NCI-H446 (cell line): ENCODE results near the gene RGS10.

Experiments
- DNase-seq, 2 experiments: peaks; one replicate each; lab custom pipeline; 2025; lab: John Stamatoyannopoulos, UW

The RGS10 gene

DNA sequence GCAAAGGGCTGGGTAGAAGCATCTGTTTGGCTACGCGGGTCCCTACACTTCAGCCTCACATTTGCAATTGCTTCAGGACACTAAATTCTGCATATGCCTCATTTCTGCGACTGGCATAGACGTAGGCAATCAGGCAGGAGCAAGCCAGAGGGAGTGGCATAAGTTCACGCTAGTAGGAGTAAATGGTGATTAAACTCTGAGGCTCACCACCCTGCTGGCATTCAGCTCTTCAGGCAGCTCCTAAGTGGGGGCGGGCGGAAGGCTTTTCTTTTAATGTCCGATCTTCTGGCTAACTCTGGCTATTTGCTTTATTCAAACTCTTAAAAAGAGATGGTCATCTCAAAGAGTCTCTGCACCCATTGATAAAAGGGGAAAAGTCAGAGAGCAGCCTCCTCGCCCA is 45.3 kb downstream of the RGS10 start:
- DNase-seq: no peak

DNA sequence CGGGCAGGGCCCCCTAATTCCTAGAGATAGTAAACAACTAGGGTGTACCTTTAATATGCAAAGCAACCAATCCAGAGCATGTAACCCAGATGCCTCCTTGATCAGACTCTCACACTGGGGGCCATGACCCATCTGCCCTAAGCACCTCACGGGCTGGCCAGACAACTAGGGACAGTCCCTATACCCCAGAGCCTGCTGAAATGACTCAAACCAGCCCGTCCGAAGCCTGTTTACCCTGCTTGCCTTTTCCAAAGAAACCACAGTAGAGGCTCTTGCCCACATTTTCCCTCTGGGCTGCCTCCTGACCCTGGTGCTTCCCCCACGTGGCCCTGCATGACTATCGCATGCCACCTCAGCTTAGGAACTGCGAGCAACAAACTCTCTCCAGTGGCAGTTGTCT is 46.2 kb downstream of the RGS10 start:
- no peak for DNase-seq

DNA sequence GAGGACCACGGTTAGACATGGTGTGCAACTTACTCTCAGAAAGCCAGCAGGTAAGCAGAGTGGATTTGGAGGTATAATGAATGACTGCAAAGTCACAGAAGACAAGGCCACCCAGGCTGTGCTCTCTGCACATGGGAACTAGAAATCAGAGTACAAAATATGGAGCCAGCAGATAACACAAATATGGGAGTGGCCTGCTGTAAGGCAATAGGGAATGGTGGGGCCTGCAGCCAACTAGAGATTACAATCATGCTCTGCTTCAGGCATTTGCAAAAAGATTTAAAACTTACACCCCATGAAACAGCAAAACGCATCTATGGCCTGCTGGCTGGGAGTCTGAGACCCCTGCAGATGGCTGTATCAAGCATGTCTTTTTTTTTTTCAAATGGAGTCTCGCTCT is 47.0 kb downstream of the RGS10 start:
- DNase-seq: no peak

DNA sequence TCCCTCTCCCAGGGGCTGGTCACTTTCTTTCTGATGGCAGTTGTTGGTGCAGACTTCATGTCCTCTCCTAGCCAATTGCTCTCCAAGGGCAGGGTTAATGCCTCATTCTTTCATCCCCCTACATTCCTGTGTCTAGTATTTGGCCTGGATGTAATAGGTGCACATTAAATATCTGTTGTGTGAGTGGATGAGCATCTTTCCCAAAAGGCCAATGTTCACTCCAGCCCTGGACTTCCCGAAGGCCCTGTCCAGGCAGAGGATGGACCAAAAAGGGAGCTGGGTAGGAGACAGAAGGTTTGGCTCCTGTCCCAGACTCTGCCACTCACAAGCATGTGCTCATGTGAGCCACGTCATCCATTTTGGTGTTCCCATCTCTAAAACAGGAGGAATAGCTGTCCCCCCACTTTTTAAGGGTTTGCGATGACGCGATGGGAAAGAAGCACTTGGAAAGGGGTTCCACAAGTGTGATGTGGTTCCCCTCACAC is 47.5 kb downstream of the RGS10 start:
- no peak for DNase-seq

DNA sequence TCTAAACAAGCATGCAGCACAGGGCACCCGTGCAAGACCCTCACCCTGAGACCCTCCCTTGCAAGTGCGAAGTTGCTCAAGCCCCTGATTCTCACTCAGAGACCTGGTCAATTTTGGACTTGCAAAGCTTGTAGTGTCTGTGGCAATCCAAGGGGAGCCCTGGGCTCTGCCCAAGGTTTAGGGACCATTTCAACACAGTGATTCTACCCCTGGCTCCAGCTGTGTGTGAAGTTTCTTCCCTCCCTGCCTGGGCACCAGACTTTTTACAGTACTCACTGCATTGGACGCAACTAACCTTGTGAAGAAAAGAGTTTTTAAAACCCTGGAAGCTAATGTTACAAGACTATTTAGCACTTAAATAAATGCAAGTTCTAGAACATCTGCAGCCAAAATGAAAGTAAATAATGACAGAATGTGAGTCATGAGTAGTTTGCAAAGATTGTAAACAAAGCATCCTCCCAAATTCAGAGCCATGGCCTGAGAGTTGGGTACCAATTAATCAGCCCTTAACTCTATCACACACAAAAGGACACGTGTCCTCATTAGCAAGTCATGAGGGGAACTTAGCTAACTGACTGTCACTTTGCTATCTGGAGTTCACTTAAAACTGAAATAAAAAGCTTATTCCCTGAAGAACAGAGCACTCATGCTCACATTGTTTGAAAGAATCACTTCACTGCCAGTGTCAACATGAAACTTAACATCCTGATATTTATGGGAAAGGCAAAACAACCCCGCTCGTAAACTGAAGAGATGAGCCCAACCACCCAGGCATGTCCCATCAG is 48.1 kb downstream of the RGS10 start:
- DNase-seq: no peak

DNA sequence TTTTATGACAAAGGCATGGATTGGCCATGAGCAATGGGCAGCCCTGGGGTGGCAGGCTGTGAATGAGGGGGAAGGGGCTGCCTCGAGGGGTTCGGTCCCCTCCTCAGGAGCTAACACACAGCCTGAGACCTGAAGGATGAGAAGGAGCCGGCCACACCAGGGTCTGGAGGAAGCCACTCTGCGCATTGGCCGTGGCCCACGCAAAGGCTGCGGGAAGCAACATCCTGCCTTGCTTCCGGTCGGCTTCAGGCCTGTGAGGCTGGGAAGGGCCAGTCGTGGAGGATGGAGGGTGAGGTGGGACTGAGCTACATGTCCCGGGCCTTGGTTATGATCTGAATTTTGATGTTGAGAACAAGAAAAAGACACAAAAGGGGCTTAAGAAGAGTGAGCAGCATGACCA is 49.4 kb downstream of the RGS10 start:
- DNase-seq: no peak

DNA sequence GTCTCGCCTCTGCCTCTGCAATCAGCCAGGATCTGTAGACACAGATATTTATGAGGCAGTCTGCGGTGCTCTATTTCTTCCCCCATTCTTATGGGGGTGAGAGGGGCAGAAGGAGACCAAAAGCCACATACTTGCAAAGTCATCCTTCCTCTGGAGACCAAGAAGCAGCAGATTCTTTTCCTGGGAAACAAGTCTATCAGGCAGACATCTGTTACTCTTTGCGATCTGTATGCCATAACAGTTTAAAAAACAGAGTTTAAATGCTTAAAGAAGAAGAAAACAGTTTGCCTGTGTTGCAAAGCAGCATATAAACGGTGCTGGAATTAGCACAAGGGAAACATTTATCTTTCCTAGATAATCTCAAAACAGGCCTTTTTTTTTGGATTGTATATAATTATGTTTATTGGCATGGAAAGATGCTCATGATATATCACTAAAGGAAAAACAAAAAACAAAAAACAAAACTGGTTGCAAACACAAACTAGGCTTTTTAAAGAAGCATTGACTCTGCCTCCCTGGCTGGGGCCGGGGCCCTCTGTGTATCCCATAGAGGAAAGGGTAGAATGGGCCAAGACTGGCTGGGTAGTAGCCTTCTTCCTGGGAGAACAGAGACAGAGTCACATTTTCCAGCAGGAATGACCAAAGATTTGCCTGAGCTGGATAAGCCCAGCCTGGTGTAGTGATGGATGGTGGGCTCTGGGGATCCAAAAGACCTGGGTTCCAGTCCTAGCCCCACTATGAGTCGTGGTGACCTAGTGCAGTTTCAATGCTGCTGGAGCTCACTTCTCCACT is 50.4 kb downstream of the RGS10 start:
- no peak for DNase-seq

DNA sequence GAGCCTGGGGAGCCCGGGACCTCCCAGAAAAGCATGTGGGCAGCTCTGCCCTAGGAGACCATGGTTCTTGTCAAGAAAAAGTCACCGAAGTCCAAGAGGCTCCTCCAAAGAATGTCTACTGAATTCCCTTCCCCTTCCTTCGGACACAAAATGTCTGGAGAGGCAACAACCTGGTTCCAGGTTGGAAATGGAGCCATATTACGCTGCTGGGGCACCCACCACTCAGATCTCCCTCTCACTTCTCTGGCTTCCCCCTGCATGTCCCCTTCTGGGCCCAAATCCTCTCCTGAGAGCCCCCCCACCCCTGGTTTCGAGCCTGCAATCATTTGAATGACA is 52.6 kb downstream of the RGS10 start:
- DNase-seq: no peak

DNA sequence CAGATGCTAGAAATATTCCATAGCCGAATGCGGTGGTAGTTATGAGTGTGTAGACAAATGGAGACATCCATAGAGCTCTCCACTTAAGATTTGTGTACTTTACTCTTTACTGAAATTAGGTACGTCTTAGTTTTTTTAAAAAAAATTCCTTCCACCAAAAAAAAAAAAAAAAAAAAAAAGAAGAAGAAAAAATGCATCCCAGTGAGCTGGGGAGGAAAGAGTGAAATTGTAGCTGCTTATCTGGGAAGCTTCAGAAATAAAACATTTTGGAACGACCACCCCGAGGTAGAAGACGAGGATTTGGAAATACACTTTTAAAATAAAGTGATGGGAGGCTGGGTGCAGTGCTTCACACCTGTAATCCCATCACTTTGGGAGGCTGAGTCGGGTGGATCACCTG is 53.8 kb downstream of the RGS10 start:
- no peak for DNase-seq

DNA sequence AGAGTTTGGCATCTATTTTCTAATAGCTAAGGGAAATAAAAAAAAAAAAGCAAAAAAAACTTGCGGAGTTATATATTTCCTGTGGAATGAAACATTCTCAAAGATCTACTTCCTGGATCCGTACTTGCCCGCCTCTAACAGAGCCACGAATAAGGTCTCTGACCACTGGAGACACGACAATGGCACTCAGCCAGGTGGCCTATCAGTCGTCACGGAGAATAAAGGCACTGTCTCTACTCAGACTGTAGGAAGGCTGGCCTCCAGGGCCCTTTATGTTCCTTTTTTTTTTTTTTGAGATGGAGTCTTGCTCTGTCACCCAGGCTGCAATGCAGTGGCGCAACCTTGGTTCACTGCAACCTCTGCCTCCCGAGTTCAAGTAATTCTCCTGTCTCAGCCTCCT is 58.7 kb downstream of the RGS10 start:
- DNase-seq: no peak

DNA sequence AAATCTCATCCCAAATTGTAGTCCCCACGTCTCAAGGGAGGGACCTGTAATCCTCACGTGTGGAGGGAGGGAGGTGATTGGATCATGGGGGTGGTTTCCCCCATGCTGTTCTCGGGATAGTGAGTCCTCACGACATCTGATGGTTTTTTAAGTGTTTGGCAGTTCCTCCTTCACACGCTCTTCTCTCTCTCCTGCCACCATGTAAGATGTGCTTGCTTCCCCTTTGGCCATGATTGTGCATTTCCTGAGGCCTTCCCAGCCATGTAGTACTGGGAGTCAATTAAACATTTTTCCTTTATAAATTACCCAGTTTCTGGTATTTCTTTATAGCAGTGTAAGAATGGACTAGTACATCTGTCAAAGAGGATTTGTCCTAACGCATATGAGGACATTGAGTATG is 59.5 kb downstream of the RGS10 start:
- no peak for DNase-seq

DNA sequence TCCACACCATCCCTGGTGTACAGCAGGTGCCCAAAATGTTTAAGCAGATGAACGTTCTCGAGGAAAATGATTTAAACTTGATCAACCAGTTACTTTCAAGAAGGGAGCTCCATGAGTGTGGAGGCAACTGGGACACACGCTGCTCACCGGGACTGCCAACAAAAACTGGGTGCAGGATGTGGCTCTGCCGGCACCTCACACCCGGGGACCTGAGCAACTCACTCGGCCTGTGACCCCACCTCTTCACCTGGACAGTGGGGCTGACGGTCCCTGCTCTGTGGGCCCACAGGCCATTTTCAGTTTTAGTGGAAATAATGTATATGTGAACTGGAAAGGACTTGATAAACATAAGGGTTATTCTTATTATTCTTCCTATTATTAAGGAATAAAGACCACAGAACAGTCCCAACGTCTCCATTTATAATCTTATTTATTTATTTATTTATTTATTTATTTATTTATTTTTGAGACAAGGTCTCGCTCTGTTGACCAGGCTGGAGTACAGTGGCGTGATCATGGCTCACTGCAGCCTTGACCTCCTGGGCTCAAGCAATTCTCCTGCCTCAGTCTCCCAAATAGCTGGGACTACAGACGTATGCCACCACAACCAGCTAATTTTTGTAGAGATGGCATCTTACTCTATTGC is 60.6 kb downstream of the RGS10 start:
- no peak for DNase-seq

DNA sequence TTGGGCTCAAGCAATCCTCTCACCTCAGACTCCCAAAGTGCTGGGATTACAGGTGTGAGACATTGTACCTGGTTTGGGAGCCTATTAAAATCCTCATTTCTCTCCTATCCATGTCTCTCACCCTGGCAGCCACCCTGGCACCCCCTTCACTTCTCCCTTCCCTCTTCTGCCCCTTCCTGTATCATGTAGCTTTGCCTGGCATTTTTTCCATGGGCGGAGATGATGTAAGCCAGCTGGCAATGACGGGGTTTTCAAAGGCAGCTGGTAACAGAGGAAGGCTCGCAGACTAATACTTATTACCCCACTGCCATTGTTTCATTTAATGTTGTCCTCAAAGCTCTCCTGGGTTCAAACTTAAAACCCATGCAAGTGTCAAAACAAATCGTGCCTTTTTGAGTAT is 61.9 kb downstream of the RGS10 start:
- DNase-seq: no peak

DNA sequence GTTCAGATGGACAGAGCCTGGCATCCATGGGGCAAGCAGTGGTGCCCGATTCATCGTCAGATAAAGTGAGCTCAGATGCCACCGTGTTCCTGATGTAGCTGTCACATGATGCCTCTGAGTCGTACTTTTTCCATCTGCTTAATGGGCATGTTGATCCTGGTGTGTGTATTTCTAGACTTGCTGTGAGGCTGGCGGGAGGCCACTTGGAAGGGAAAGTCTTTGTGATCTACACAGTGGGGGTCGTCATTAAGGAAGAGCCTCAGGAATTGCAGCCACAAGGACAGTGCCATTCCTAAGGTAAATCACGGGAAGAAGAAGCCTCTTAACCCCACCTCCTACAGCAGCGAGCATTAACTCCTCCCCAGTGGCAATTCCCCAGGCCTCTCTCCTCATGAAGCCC is 63.0 kb downstream of the RGS10 start:
- DNase-seq: no peak

DNA sequence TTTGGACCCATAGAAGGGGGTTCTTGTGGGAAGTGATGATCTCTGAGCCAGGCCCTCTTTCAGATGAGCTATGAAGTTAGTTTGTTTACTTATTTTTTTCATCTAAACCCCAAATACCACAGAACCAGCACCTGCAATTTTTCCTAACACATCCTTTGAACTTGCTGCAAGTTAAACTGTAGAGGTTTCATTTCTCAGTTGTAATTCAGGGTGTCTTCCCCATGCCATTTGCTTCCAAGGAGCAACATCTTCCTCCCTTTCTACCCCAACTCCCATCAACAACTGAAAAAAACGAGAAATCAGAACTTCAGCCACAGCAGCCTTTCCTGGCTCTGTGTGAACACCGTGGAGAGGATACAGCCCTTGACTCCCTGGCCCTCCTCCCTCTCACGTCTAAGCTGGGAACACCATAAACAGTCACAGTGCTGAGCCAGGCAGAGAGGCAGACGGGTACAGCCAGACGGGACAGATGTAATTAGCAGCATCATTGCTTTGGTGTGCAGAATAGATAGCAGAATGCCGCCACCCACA is 63.6 kb downstream of the RGS10 start:
- DNase-seq: peak in 1 of 2 experiments; percentile 12

DNA sequence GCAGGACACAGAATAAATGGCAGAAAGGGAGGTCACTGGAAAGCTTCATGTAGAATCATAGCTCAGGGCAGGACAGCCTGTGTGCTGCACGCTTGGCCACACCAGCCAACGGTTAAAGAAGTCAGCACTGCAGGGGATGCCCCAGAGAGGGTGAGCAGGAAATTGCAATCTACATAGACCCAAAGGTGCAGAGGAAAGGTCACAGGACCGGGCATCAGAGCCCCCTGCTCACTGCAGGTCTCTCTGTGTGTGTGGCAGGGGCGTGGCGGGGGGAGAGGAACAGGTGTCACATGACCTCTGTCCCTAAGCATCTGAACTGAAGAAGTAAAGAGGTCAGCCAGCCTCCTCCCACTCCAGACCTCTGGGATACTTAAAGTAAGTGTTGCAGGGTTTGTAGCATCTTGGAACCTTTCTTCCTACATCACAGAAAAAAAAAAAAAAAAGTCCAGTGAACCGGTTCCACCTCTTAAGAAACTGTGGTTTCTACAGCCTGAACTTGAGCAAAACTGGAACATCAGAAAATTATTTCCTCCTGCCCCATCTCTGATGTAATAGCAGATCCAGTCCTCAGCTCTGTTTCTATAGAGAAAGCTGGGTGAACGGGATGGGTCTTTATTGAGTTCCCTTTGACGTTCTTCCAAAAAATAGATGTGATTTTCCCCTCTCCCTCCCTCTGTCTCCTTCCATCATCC is 64.3 kb downstream of the RGS10 start:
- no peak for DNase-seq

DNA sequence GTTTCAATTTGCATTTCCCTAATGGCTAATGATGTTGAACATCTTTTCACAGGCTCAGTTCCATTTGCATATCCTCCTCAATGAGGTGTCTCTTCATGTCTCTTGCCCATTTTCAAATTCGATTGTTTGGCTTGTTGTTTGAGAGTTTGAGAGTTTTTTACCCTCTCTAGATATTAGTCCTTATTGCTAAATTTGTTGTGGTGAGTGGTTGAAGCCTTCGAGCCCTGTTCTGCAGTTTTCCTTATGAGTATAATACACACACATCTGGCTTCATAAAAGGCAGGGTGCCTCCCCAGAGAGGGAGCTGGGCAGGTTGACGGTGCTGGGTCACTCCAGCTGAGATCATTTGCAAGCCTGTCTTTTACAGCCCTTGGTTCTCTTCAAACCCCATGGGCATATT is 65.1 kb downstream of the RGS10 start:
- no peak for DNase-seq

DNA sequence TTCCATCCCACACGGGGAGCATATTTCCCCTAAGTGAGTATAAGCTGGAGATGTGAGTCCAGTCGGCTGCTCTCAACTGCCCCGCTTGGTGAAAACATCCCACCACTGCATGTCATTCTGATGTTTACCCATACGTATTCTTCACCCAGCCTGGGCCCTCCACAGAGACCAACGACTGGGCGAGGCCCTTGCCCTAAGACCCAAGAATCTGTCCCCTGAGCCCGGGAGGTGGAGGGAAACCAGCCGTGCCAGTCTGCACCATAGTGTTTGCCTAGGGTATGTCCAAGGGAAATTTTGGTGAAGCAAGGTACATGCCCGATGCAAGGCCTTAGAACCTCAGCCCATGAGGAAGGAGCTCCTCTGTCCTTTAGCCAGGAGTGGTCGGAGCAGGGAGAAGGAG is 67.9 kb downstream of the RGS10 start:
- DNase-seq: no peak

DNA sequence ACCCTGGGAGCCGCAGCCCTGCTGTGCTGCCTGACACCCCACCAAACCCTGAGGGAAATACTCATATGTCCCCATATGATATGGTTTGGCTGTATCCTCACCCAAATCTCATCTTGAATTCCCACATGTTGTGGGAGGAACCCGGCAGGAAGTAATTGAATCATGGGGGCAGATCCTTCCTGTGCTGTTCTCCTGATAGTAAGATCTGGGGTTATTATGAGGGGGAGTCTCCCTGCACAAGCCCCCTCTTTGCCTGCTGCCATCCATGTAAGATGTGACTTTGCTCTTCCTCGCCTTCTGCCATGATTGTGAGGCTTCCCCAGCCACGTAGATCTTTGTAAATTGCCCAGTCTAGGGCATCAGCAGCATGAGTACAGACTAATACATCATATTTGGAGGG is 68.7 kb downstream of the RGS10 start:
- no peak for DNase-seq

DNA sequence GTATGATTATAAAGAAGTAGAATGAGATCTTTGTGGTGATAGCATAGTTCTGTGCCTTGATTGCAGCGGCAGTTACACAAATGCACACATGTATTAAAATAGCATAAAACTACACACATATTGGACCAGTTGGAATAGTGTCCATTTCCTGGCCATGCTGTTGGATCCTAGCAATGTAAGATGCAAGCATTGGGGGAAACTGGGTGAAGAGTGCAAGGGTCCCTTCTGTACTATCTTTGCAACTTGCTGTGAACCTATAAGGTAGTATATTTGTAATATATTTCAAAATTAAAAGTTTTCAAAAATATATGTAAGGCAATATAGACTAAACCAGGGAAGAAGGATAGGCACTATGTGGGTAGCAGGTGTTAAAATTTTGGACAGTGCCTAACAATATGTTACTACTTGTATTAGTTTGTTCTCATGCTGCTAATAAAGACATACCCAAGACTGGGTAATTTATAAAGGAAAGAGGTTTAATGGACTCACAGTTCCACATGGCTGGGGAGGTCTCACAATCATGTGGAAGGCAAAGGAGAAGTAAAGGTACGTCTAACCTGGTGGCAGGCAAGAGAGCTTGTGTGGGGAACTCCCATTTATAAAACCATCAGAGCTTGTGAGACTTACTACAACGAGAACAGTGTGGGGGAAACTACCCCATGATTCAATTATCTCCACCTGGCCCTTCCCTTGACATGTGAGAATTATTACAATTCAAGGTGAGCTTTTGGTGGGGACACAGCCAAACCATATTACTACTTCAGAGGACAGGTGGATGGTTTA is 71.4 kb downstream of the RGS10 start:
- DNase-seq: no peak

DNA sequence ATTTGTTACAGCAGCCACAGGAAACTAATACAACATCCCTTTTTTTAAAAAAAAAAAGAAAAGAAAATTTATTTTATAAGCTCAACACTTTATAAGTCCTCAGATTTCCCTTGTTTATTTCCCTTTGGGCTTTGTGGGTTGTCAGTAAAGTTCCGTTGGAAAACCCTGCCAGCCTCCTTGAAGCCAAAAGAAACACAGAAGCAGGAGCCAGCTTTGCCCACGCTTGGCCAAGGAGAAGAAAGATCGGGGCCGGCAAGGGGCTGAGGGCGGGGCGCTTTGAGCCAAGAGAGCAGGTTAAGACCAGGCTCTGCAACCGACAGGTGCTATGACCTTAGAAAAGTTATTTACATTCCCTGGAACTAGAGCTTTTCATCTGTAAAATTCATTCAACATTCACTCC is 72.7 kb downstream of the RGS10 start:
- DNase-seq: no peak
